Right renal cortex interstitium (tissue), 3 donors: Measurements from ENCODE around the gene DENND4B. TPM values are rescaled to one million over a fixed set of nuclear protein-coding genes. Genes with fewer than 3 reads are reported as not detected.
"Not testable (repeated sequence)": the region's sequence is repeated elsewhere in the genome, so short reads cannot be mapped to it uniquely, and the experiment has no call there.

Experiments
- DNase-seq, 3 donors: peaks; one replicate each; pipeline ENCODE4 v3.0.0-alpha.2; 2013; ENCODE audit warnings: low read depth in 3 of 3, low spot score in 2 of 3
- polyA plus RNA-seq, 3 donors: library from polyadenylated mRNA; unstranded; fragments of 120-200 nt; gene quantifications; one replicate each; pipeline ENCODE4 v1.2.1, GENCODE V29; 2013; ENCODE audit not compliant: insufficient read length in 3 of 3

The DENND4B gene
- polyA plus RNA-seq, 3 donors: 24.5 to 27.2 (median 25.2) TPM

DNA sequence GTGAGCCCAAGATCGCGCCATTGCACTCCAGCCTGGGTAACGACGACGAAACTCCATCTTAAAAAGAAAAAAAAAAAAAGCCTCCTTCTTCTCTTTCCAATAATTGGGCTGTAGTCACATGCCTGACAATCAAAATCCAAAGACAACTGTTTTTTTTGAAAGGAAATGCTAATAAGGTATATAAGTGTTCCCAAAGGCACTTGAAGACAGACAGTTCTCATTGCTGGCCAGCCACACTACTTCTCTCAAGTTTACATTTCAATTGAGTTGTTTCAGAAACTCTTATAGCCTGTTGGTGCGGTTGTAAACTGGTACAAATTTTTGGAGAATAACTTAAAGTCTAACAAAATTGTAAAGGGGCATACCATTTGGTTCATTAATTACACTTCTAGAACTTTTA, 47.0 kb downstream of the DENND4B start:
- DNase-seq: no peak

DNA sequence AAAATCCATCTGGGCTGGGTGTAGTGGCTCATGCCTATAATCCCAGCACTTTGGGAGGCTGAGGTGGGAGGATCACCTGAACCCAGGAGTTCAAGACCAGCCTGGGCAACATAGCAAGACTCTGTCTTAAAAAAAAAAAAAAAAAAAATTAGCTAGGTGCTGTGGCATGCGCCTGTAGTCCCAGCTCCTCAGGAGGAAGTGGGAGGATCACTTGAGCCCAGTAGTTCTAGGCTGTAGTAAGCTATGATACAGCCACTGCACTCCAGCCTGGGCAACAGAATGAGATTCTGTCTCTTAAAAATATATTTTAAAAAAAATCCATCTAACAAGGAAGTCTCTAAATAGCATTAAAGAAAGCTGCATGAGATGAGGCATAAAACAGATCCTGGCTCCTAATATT, 50.7 kb downstream of the DENND4B start:
- not testable (repeated sequence) for DNase-seq

DNA sequence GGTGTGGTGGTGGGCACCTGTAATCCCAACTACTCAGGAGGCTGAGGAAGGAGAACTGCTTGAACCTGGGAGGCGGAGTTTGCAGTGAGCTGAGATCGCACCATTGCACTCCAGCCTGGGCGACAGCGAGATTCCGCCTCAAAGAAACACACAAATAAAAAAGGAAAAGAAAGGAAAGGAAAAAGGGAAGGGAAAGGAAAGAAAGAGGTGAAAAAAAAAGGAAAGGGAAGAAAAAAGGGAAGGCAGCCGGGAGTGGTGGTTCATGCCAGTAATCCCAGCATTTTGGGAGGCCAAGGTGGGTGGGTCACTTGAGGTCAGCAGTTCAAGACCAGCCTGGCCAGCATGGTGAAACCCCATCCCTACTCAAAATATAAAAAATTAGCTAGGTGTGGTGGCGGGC, 55.5 kb downstream of the DENND4B start:
- not testable (repeated sequence) for DNase-seq

DNA sequence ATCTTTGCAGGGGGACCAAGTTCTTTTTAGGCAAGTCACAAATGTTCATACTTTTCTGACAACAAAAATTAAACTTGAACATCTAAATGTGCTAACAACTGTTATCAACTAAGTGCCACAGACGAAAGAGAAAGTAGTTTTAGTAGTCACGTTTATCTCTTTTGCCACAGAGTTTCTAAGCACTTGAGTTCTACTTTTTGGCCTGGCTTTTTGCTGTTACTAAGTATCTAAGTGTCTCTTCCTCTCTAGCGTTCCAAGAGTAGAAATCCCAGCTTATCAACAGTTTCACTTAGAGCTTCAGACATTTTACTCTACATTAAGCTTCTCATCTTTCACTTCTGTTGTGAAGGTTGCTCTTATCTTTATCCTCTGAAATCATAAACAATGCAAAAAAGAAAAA, 58.0 kb downstream of the DENND4B start:
- DNase-seq: no peak

DNA sequence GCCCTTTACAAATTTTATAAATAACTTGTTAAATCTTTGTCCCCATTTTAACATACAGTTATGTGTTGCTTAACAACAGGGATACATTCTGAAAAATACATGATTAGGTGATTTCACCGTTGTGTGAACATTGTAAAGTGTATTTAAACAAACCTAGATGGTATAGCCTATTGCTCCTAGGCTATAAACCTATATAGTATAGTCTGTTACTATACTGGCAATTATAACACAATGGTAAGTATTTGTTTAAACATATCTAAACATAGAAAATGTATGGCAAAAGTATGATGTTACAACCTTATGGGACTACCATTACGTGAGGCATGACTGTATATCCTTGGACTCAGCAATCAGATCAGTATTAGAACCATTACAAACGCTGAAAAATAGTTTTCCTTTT, 60.4 kb downstream of the DENND4B start:
- no peak for DNase-seq

DNA sequence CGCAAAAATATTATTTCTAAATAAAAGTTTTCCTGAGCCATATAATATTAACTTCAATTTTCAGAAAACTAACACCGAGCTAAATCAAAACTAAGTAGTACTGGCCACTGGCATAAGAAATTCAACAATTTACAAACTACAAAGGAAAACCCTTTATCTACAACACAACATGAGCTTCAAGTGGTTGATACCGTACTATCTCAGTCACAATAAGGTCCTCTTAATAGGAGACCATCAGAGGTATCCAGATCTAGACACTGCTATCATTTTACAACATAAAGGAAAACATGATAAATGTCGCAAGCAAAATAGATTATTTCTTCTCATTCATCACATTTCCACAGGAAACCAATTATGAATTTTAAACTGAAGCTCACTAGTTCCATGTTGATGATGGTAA, 63.3 kb downstream of the DENND4B start:
- DNase-seq: no peak

DNA sequence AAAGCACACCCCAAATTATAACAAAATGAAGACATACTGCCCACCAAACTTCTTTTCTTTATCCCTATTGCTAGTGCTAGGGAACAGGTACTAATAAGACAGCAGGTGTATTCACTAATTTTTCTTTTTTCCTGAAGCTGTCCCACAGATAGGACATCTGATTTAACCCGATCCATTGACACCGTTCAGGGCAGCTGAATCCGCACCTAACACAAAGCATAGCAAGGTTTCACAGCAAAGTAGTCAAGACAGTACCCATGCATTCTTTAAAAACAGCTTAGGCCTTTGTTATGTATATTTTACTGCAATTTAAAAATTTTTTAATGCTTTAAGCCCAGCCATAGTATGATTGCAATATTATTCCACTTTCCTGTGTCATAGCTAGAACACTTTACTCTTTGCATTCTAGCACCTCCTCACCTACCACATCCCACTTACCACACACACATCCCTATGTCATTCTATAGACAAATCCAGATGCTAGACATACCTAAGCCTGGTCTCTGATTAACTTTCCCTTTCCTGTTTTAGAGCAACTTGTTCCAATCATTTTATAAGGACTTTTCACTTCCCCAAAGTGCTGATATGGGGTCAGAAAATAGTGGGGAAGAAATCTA, 64.1 kb downstream of the DENND4B start:
- DNase-seq: no peak

DNA sequence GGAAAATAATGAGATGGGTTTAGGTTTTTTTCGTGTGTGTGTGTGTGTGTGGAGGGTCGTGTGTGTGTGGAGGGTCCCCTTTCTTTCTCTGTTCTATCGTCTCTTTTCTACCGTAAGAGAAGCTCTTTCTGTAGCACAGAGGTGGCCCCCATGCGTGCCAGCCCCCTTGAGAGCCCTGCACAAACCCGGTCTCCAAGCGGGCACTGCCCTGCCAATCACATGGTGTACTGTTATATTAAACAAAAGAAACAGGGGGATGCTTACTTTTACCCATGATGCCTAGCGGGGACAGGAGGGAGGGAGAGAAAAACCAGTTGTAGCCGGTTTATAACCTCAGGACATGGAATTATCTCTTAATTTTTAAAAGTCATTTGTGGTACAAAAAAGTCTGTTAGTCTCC, 64.8 kb downstream of the DENND4B start:
- peak in 2 of 3 donors; percentile 49 to 51 for DNase-seq

DNA sequence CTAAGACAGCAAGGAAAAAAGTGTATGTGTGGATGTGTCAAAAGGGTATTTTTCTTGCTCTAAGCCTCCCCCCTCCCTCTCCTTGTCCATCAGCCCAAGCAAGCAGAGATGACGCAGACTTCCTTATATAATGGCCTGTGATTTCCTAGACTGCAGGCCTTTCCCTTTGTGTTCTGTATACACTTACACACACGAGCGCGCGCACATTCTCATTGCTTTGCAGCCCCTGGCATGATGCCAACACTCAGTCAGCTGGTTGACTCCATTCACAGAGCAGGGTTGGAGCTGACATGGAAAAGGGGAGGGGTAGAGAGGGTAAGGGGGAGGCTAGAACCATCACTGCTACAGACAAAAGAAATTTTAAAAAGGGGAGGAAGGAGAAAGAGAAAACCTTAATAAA, 65.6 kb downstream of the DENND4B start:
- DNase-seq: peak; percentile 95 to 98 (median 97)

DNA sequence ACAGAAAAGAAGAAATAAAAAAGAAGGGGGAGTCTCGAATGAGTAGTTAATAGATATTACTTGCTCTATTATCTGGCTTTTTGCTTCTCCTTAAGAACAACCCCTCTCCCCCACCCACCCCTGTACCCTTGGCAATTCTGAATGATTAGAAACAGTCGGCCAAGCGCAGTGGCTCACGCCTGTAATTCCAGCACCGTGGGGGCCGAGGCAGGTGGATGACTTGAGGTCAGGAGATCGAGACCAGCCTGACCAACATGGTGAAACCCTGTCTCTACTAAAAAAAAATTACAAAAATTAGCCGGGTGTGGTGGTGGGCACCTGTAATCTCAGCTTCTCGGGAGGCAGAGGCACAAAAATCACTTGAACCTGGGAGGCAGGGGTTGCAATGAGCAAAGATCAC, 66.5 kb downstream of the DENND4B start:
- no peak for DNase-seq

Other genes starting within 250 kb of the DENND4B start
- 10 to 100 TPM; 84.0 to 91.5 (median 85.5) TPM for gene INTS3, start 218.7 kb downstream of the DENND4B start, polyA plus RNA-seq
- gene SLC27A3, start 171.3 kb downstream of the DENND4B start, polyA plus RNA-seq: 10 to 100 TPM; 31.5 to 33.3 (median 33.0) TPM
- 10 to 100 TPM; 25.0 to 26.5 (median 25.5) TPM for gene GATAD2B, start 23.7 kb downstream of the DENND4B start, polyA plus RNA-seq
- gene CRTC2, start 11.9 kb upstream of the DENND4B start, polyA plus RNA-seq: 10 to 100 TPM; 33.9 to 35.2 (median 34.1) TPM
- gene SLC39A1, start 16.8 kb upstream of the DENND4B start, polyA plus RNA-seq: 10 to 100 TPM; 82.7 to 89.8 (median 89.2) TPM
- gene CREB3L4, start 21.2 kb upstream of the DENND4B start, polyA plus RNA-seq: 10 to 100 TPM; 31.9 to 37.9 (median 32.3) TPM
- 100 to 1,000 TPM; 102 to 114 (median 114) TPM for gene JTB, start 31.0 kb upstream of the DENND4B start, polyA plus RNA-seq
- gene RAB13, start 39.6 kb upstream of the DENND4B start, polyA plus RNA-seq: 100 to 1,000 TPM; 178 to 193 (median 182) TPM
- 1,000 to 10,000 TPM; 3,554 to 3,620 (median 3,570) TPM for gene RPS27, start 44.0 kb upstream of the DENND4B start, polyA plus RNA-seq
- gene NUP210L, start 208.4 kb upstream of the DENND4B start, polyA plus RNA-seq: under 1 TPM; 0.03 to 0.04 (median 0.04) TPM
- gene TPM3, start 245.4 kb upstream of the DENND4B start, polyA plus RNA-seq: 100 to 1,000 TPM; 270 to 291 (median 275) TPM